Measurements from ENCODE around the gene SYT12. TPM values are rescaled to one million over a fixed set of nuclear protein-coding genes. Genes with fewer than 3 reads are reported as not detected.

The SYT12 gene
- total RNA-seq, 1 experiment from 2014 or later = 11.1 TPM

DNA sequence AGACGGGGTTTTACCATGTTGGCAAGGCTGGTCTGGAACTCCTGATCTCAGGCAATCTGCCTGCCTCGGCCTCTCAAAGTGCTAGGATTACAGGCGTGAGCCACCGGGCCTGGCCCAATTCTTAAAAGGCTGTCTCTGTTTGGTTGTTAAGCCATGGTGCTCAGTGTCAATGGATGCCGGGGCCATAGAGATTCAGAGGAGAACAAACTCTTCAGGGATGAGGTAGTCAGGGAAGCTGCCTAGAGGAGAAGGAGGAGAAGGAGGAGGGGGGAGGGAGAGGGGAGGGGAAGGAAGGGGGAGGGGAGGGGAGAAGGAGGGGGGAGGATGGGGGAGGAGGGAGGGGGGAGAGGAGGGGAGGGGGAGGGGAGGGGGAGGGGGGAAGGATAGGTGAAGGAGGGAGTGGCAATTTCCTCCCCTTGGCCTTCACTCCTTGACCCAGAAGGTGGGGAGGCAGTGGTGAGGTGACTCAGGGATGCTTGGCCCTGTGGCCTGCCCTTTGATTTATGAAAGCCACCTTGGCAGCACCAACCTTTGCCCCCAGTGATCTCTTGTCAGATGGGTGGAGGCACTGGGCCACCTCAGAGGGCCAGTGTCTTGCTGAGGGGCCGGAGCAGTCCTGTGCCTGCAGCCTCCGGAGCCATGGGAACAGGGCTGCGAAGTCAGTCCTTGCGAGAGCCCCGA is 48.1 kb upstream of the SYT12 start, which contains the start of gene C11orf86:
C11orf86 (plus strand) TSS at position 581 of the 681 bp plus-strand sequence; CDS start at position 640, 59 bp downstream.
- peak; percentile 39 to 65 for DNase-seq
- H3K79me2 ChIP-seq (ENCODE audit: low read depth) = no peaks in the 10 kb centered on the region
- TF ChIP-seq EZH2 (IDR thresholded peaks at IDR 0.05; ENCODE audit: low read depth) = no peak
- TF ChIP-seq, protein P1, sequence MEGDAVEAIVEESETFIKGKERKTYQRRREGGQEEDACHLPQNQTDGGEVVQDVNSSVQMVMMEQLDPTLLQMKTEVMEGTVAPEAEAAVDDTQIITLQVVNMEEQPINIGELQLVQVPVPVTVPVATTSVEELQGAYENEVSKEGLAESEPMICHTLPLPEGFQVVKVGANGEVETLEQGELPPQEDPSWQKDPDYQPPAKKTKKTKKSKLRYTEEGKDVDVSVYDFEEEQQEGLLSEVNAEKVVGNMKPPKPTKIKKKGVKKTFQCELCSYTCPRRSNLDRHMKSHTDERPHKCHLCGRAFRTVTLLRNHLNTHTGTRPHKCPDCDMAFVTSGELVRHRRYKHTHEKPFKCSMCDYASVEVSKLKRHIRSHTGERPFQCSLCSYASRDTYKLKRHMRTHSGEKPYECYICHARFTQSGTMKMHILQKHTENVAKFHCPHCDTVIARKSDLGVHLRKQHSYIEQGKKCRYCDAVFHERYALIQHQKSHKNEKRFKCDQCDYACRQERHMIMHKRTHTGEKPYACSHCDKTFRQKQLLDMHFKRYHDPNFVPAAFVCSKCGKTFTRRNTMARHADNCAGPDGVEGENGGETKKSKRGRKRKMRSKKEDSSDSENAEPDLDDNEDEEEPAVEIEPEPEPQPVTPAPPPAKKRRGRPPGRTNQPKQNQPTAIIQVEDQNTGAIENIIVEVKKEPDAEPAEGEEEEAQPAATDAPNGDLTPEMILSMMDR (conservative IDR thresholded peaks at IDR 0.05) = no peak
- H3F3A ChIP-seq (ENCODE audit: insufficient read depth, low read depth) = peaks cover 60% of the 10 kb centered on the region
- H3K27ac ChIP-seq = peak within 1 kb of the TSS; percentile 48
- peak within 1 kb of the TSS; percentile 50 for H3K4me2 ChIP-seq
- ChIA-PET POLR2A (ENCODE audit: unreplicated experiment) (interaction anchor here (0.5 to 0.7 kb wide), 2 partner anchors 119 to 207 kb away, joined by 3 to 4 read pairs; no protein-coding TSS in a partner anchor), CTCF (interaction anchor here (0.6 kb wide), 1 partner anchor 98 kb away, joined by 3 read pairs; no protein-coding TSS in a partner anchor)
- intact Hi-C loops (cut with micrococcal nuclease; ENCODE audit: unreplicated experiment) = loop anchor here (5.0 kb wide), 2 partner anchors 93 to 133 kb away; partner anchors contain the start of gene RCE1
- H3K36me3 ChIP-seq (ENCODE audit: low read depth) = no peaks in the 10 kb centered on the region
- peaks cover 56% of the 10 kb centered on the region for H3K4me1 ChIP-seq (replicated peaks; ENCODE audit: insufficient read depth)
- no peak within 1 kb of the TSS for H3K4me3 ChIP-seq
- peaks cover 3% of the 10 kb centered on the region; the same call in 1 of the 2 replicates for H3K9me3 ChIP-seq (ENCODE audit: insufficient read depth, low read depth)
- H3K27me3 ChIP-seq (ENCODE audit: insufficient read depth, low read depth) = no peaks in the 10 kb centered on the region
- H4K20me1 ChIP-seq (ENCODE audit: insufficient read depth) = no peaks in the 10 kb centered on the region
- no peaks in the 10 kb centered on the region for H3K9me2 ChIP-seq (ENCODE audit: insufficient read depth)
- BruUV-seq (replicated peaks) = no TSS peak
- no peak within 1 kb of the TSS for H2AFZ ChIP-seq

DNA sequence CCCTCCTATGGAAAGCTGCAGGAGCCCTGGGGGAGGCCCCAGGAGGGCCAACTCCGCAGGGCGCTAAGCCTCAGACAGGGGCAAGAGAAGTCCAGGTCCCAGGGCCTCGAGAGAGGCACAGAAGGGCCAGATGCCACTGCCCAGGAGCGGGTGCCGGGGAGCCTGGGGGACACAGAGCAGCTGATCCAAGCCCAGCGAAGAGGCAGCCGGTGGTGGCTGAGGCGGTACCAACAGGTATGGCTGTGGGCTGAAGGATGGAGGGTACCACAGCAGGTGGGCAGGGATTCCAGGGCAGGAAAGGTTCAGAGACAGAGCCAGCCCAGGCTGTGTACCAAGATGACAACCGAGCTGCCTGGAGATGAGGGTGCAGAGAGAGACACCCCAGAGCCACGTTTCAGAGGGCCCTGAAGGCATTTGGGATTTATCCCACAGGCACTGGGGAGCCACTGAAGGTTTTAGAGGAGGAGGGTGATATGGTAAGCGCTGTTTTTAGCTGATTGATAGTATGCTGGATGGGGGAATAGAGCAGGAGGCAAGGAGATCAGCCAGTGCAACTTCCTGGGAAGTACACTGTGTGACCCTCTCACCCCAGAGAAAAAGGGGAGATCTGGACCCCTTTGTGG is 47.4 kb upstream of the SYT12 start:
- Histone ChIP-seq H3K9me3 (ENCODE audit: insufficient read depth, low read depth) (peaks cover 3% of the 10 kb centered on the region; the same call in 1 of the 2 replicates), H2AFZ (no peak overlapping the region), H3K4me2 (peak overlapping the region; percentile 50), H3K27ac (0 out of 2 replicates have a peak overlapping the region, but pooled peaks have one; percentile 13), H3K9me2 (ENCODE audit: insufficient read depth) (no peaks in the 10 kb centered on the region), H3K27me3 (ENCODE audit: insufficient read depth, low read depth) (no peaks in the 10 kb centered on the region), H3K36me3 (ENCODE audit: low read depth) (no peaks in the 10 kb centered on the region), H3K79me2 (ENCODE audit: low read depth) (no peaks in the 10 kb centered on the region), H3K4me3 (no peak overlapping the region), H4K20me1 (ENCODE audit: insufficient read depth) (no peaks in the 10 kb centered on the region), H3F3A (ENCODE audit: insufficient read depth, low read depth) (peaks cover 54% of the 10 kb centered on the region), H3K4me1 (replicated peaks; ENCODE audit: insufficient read depth) (peaks cover 49% of the 10 kb centered on the region)
- CTCF ChIA-PET = interaction anchor here (0.5 kb wide), 2 partner anchors 18 to 143 kb away, joined by 3 to 5 read pairs; no protein-coding TSS in a partner anchor
- intact Hi-C loops (cut with micrococcal nuclease; ENCODE audit: unreplicated experiment) = loop anchor here (2.0 to 5.0 kb wide), 2 partner anchors 133 to 281 kb away; partner anchors contain the start of gene RCE1
- DNase-seq = no peak
- TF ChIP-seq, protein P1 (conservative IDR thresholded peaks at IDR 0.05) = no peak
- TF ChIP-seq EZH2 (IDR thresholded peaks at IDR 0.05; ENCODE audit: low read depth) = no peak
- POLR2A ChIA-PET (ENCODE audit: unreplicated experiment) = no interaction called here
- BruUV-seq (replicated peaks) = no TSS peak

DNA sequence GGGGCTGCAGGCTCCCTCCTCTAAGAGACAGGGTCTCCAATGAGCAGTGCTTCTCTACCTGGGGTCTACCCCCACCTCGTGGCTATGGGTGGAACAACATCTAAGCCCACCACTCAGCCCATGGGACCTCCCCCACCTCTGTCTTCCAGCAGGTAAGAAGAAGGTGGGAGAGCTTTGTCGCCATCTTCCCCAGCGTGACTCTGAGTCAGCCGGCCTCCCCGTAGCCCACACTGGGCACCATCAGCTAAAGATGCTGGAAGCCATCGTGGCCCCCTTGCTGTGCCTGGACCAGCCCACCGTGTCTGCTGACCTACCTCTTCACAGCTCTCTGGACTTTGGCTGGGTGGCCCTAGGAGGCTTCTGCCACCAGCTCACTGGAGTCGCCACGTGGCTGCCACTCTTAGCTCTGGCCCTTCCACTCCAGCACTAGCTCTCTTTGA is 46.9 kb upstream of the SYT12 start:
- H3K9me3 ChIP-seq (ENCODE audit: insufficient read depth, low read depth) = peaks cover 3% of the 10 kb centered on the region; the same call in 1 of the 2 replicates
- peaks cover 55% of the 10 kb centered on the region for H3F3A ChIP-seq (ENCODE audit: insufficient read depth, low read depth)
- ChIA-PET POLR2A (ENCODE audit: unreplicated experiment) (no interaction called here), CTCF (interaction anchor here (0.5 kb wide), 2 partner anchors 17 to 143 kb away, joined by 3 to 5 read pairs; no protein-coding TSS in a partner anchor)
- peak in 1 of 2 experiments; percentile 41 for DNase-seq
- no peak overlapping the region for H3K27ac ChIP-seq
- no peak overlapping the region for H3K4me3 ChIP-seq
- intact Hi-C loops (cut with micrococcal nuclease; ENCODE audit: unreplicated experiment) = loop anchor here (2.0 to 5.0 kb wide), 2 partner anchors 134 to 281 kb away; partner anchors contain the start of gene RCE1
- no peak overlapping the region for H2AFZ ChIP-seq
- H3K79me2 ChIP-seq (ENCODE audit: low read depth) = no peaks in the 10 kb centered on the region
- no peaks in the 10 kb centered on the region for H3K9me2 ChIP-seq (ENCODE audit: insufficient read depth)
- H3K36me3 ChIP-seq (ENCODE audit: low read depth) = no peaks in the 10 kb centered on the region
- no peaks in the 10 kb centered on the region for H4K20me1 ChIP-seq (ENCODE audit: insufficient read depth)
- no peaks in the 10 kb centered on the region for H3K27me3 ChIP-seq (ENCODE audit: insufficient read depth, low read depth)
- no peak overlapping the region for H3K4me2 ChIP-seq
- TF ChIP-seq, protein P1 (conservative IDR thresholded peaks at IDR 0.05) = peak; percentile 91
- TF ChIP-seq EZH2 (IDR thresholded peaks at IDR 0.05; ENCODE audit: low read depth) = no peak
- BruUV-seq (replicated peaks) = no TSS peak
- H3K4me1 ChIP-seq (replicated peaks; ENCODE audit: insufficient read depth) = peaks cover 47% of the 10 kb centered on the region
